GM10266 (cell line): ENCODE results near the gene SLC38A10.
A peak's percentile ranks its signal among the peaks of the same experiment; 100 is the strongest.
"Not testable (repeated sequence)": the region's sequence is repeated elsewhere in the genome, so short reads cannot be mapped to it uniquely, and the experiment has no call there.

Experiments
- DNase-seq: peaks from one replicate; pipeline ENCODE4 v3.0.0; 2012; ENCODE audit errors: extremely low spot score
- CTCF ChIP-seq: IDR thresholded peaks from 2 replicates; pipeline ENCODE4 v1.5.1; 2012; ENCODE audit warnings: mild to moderate bottlenecking, low read depth; ENCODE audit not compliant: control insufficient read depth, insufficient read depth; ENCODE audit errors: missing control alignments

The SLC38A10 gene

GRCh38 chr17:81228420-81228819 is 66.7 kb downstream of the SLC38A10 start:
- TF ChIP-seq CTCF, result no peak
- peak; percentile 79 for DNase-seq

GRCh38 chr17:81227630-81228029 is 67.5 kb downstream of the SLC38A10 start:
- not testable (repeated sequence) for DNase-seq

GRCh38 chr17:81223762-81224130 is 71.4 kb downstream of the SLC38A10 start:
- TF ChIP-seq CTCF, result no peak
- no peak for DNase-seq

GRCh38 chr17:81222906-81223761 is 72.0 kb downstream of the SLC38A10 start, which contains the start of gene CEP131:
Gene CEP131, minus strand, starts transcription at chr17:81222965. Its CDS starts 2,909 bp downstream, at chr17:81220056.
- TF ChIP-seq CTCF, result no peak
- peak; percentile 100 for DNase-seq

- no peak for TF ChIP-seq CTCF
- no peak for DNase-seq
Measured at GRCh38 chr17:81222620-81222905, 72.5 kb downstream of the SLC38A10 start.

- no peak for TF ChIP-seq CTCF
- DNase-seq, result no peak
Measured at GRCh38 chr17:81221842-81222619, 73.1 kb downstream of the SLC38A10 start.

GRCh38 chr17:81221371-81221841 is 73.7 kb downstream of the SLC38A10 start:
- TF ChIP-seq CTCF, result no peak
- no peak for DNase-seq
